Stimulated activated CD4-positive, alpha-beta T cell treated with anti-CD3 and anti-CD28 coated beads, TNF-alpha, amount 100 ng/mL, for 48 hours (primary cell): ENCODE measurements around the gene PCBP3.
"Not testable (repeated sequence)": the region's sequence is repeated elsewhere in the genome, so short reads cannot be mapped to it uniquely, and the experiment has no call there.

Experiments
- DNase-seq, 3 donors: peaks; one replicate each; pipeline ENCODE4 v3.0.0-alpha.2; 2020; ENCODE audit warnings: low read depth in 3 of 3

The PCBP3 gene

GRCh38 chr21:45678790-45679189 lies 35.3 kb downstream of the PCBP3 start:
- DNase-seq = not testable (repeated sequence)

GRCh38 chr21:45680215-45680614 lies 36.7 kb downstream of the PCBP3 start:
- no peak for DNase-seq

GRCh38 chr21:45695086-45695485 lies 51.6 kb downstream of the PCBP3 start:
- no peak for DNase-seq

GRCh38 chr21:45698493-45699184 lies 55.1 kb downstream of the PCBP3 start:
- peak in 1 of 3 donors; percentile 14 for DNase-seq

GRCh38 chr21:45699251-45699942 lies 55.9 kb downstream of the PCBP3 start:
- DNase-seq = no peak

- DNase-seq = no peak
Observed at GRCh38 chr21:45699966-45700365, 56.4 kb downstream of the PCBP3 start.

GRCh38 chr21:45700461-45700860 lies 56.9 kb downstream of the PCBP3 start:
- no peak for DNase-seq

GRCh38 chr21:45704311-45705108 lies 61.0 kb downstream of the PCBP3 start:
- DNase-seq = no peak

GRCh38 chr21:45706299-45706698 lies 62.8 kb downstream of the PCBP3 start:
- no peak for DNase-seq

GRCh38 chr21:45709173-45709572 lies 65.6 kb downstream of the PCBP3 start:
- DNase-seq = no peak

GRCh38 chr21:45709696-45710268 lies 66.3 kb downstream of the PCBP3 start:
- DNase-seq = no peak

- DNase-seq = not testable (repeated sequence)
Observed at GRCh38 chr21:45710306-45710705, 66.8 kb downstream of the PCBP3 start.

- DNase-seq = no peak
Observed at GRCh38 chr21:45713613-45714012, 70.1 kb downstream of the PCBP3 start.

GRCh38 chr21:45715441-45715840 lies 71.9 kb downstream of the PCBP3 start:
- DNase-seq = no peak

GRCh38 chr21:45718413-45718812 lies 74.9 kb downstream of the PCBP3 start:
- no peak for DNase-seq

GRCh38 chr21:45719177-45719802 lies 75.8 kb downstream of the PCBP3 start:
- DNase-seq = no peak

GRCh38 chr21:45720204-45720603 lies 76.7 kb downstream of the PCBP3 start:
- DNase-seq = not testable (repeated sequence)

- DNase-seq = no peak
Observed at GRCh38 chr21:45721671-45722070, 78.1 kb downstream of the PCBP3 start.

- no peak for DNase-seq
Observed at GRCh38 chr21:45723049-45723958, 79.8 kb downstream of the PCBP3 start.

- DNase-seq = no peak
Observed at GRCh38 chr21:45724345-45724961, 80.9 kb downstream of the PCBP3 start.
